ENCODE measurements around the gene SFMBT1.

DNA sequence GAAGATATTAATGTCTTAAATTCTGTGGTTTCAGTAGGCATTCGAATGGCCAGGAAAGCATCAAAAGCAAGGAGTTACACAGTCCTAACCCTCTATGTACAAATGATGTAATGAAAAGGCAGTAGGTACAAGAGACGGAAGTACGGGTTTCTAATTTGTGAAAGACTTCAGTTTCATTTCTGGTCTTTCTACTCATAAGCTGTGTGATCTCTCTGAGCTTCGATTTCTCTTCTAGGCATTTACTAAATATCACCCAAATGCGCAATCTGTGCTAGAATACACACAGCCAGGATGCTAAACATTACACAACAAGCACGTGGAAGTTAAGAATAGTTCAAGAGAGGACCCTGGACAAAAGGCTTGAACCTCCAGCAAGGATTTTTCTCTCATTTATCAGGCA is 130.6 kb downstream of the SFMBT1 start:
- no peak for TF ChIP-seq CTCF (conservative IDR thresholded peaks at IDR 0.05 in 1 of 2, IDR thresholded peaks at IDR 0.05 in 1 of 2; ENCODE audit: low read depth in 1 of 2, low read length in 2 of 2)
- TF ChIP-seq EZH2 (IDR thresholded peaks at IDR 0.05; ENCODE audit: low read length, missing control alignments), result no peak
